Measurements from ENCODE around the gene BTBD16. TPM values are rescaled to one million over a fixed set of nuclear protein-coding genes. Genes with fewer than 3 reads are reported as not detected.

Gene BTBD16
- total and polyA plus RNA-seq, 9 donors = 0.42 to 1.8 TPM; not detected in 7

GRCh38 chr10:122295451-122295809 lies 24.3 kb downstream of the BTBD16 start:
- Histone ChIP-seq H3K4me3 (no peak overlapping the region), H3K27ac (no peak overlapping the region), H3K36me3 (no peaks in the 10 kb centered on the region), H3K27me3 (no peaks in the 10 kb centered on the region), H3K4me1 (ENCODE audit: insufficient read depth) (no peaks in the 10 kb centered on the region), H3K9me3 (no peaks in the 10 kb centered on the region)
- no peak for TF ChIP-seq EP300 (IDR thresholded peaks at IDR 0.05)
- TF ChIP-seq POLR2A (IDR thresholded peaks at IDR 0.05) = no peak
- no peak for TF ChIP-seq CTCF (IDR thresholded peaks at IDR 0.05)
- intact Hi-C loops (cut with DNase I) = loop anchor here (2.0 to 10.0 kb wide), 6 partner anchors 47 to 273 kb away; no protein-coding TSS in a partner anchor
- no peak for DNase-seq
- WGBS, 3 donors = 88 to 93% (median 89%) methylated on average over 4 of the region's 4 CpGs

GRCh38 chr10:122296363-122297120 lies 25.4 kb downstream of the BTBD16 start:
- Histone ChIP-seq H3K4me1 (ENCODE audit: insufficient read depth) (no peaks in the 10 kb centered on the region), H3K27ac (no peak overlapping the region), H3K4me3 (no peak overlapping the region), H3K27me3 (no peaks in the 10 kb centered on the region), H3K36me3 (no peaks in the 10 kb centered on the region), H3K9me3 (no peaks in the 10 kb centered on the region)
- TF ChIP-seq CTCF (IDR thresholded peaks at IDR 0.05) (no peak), EP300 (IDR thresholded peaks at IDR 0.05) (no peak), POLR2A (IDR thresholded peaks at IDR 0.05) (no peak)
- intact Hi-C loops (cut with DNase I) = loop anchor here (5.0 to 10.0 kb wide), 5 partner anchors 46 to 271 kb away; no protein-coding TSS in a partner anchor
- no peak for DNase-seq
- WGBS, 3 donors = 76 to 82% (median 77%) methylated on average over 8 of the region's 8 CpGs

- WGBS, 3 donors = 80 to 85% (median 83%) methylated on average over 8 of the region's 8 CpGs
- intact Hi-C loops (cut with DNase I) = loop anchor here (5.0 to 10.0 kb wide), 5 partner anchors 45 to 270 kb away; no protein-coding TSS in a partner anchor
- no peak for DNase-seq
These were observed 26.5 kb downstream of the BTBD16 start for GRCh38 chr10:122297583-122297982.

GRCh38 chr10:122298206-122298597 lies 27.1 kb downstream of the BTBD16 start:
- DNase-seq = no peak
- WGBS, 3 donors = 74 to 79% (median 77%) methylated on average over 6 of the region's 6 CpGs

More at GRCh38 chr10:122297583-122297982, 26.5 kb downstream of the BTBD16 start:
- no peak overlapping the region for H3K27ac ChIP-seq
- H3K36me3 ChIP-seq = no peaks in the 10 kb centered on the region
- no peaks in the 10 kb centered on the region for H3K27me3 ChIP-seq
- H3K9me3 ChIP-seq = no peaks in the 10 kb centered on the region
- no peak overlapping the region for H3K4me3 ChIP-seq
- H3K4me1 ChIP-seq (ENCODE audit: insufficient read depth) = no peaks in the 10 kb centered on the region
- TF ChIP-seq POLR2A (IDR thresholded peaks at IDR 0.05) (no peak), CTCF (IDR thresholded peaks at IDR 0.05) (no peak), EP300 (IDR thresholded peaks at IDR 0.05) (no peak)

More at GRCh38 chr10:122298206-122298597, 27.1 kb downstream of the BTBD16 start:
- no peaks in the 10 kb centered on the region for H3K4me1 ChIP-seq (ENCODE audit: insufficient read depth)
- no peaks in the 10 kb centered on the region for H3K9me3 ChIP-seq
- TF ChIP-seq EP300 (IDR thresholded peaks at IDR 0.05) (no peak), POLR2A (IDR thresholded peaks at IDR 0.05) (no peak), CTCF (IDR thresholded peaks at IDR 0.05) (no peak)
- intact Hi-C loops (cut with DNase I) = loop anchor here (5.0 to 10.0 kb wide), 5 partner anchors 44 to 269 kb away; no protein-coding TSS in a partner anchor
- no peak overlapping the region for H3K27ac ChIP-seq
- no peaks in the 10 kb centered on the region for H3K36me3 ChIP-seq
- H3K27me3 ChIP-seq = no peaks in the 10 kb centered on the region
- H3K4me3 ChIP-seq = no peak overlapping the region

Measured in ovary (tissue), 9 donors.